DOHH2 (cell line): ENCODE results near the gene NBDY.

Experiments
- EZH2phosphoT487 ChIP-seq: fragments of 200-600 bp; sonication (generic); IDR thresholded peaks from 2 replicates; pipeline ENCODE4 v1.6.1; 2017; ENCODE audit warnings: borderline replicate concordance, mild to moderate bottlenecking, antibody characterized with exemption, low read length, moderate library complexity, mixed read lengths
- TF ChIP-seq, protein P1 (sequence below): fragments of 200-600 bp; sonication (generic); IDR thresholded peaks from one replicate; pipeline ENCODE4 v1.5.1; 2014; ENCODE audit warnings: antibody characterized with exemption, mild to moderate bottlenecking, low read depth, low read length; ENCODE audit not compliant: poor library complexity, severe bottlenecking

DNA sequence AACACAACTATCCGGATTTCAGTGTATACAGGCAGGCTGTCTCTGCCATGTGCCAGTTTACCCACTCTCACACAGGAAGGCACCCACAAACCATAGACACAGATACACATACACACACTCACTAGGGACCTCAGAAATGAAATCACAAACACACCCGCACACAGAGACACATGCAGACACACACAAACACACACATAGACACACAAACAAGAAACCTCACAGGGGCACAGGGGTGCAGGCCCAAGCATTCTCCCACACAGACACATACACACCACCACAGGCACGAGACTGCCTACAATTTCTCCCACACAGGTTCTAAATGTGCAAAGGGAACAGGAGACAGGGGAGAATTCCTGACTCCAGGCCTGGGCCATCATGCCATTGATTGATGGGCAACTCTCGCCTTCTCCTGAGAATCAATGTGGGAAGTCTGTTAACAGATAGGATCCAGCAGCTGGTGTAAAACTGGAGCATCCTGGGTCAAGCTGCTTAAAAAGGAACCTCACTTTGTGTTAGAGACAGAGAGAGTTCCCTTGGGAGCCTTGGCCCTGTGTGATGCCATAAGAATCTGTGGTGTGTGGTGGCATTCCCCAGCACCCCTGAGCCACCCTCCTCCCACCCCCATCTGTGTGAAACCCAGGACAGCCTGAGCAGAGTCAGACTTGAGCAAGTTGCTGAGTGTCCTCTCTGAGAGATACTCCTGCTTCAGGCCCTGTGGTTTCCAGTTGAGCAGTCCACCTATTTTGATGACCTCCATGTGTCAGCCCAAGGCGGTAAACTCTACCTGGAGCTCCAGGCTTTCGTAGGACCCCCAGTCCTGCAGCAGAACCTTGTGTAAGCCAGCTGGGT, 33.9 kb downstream of the NBDY start:
- TF ChIP-seq, protein P1, sequence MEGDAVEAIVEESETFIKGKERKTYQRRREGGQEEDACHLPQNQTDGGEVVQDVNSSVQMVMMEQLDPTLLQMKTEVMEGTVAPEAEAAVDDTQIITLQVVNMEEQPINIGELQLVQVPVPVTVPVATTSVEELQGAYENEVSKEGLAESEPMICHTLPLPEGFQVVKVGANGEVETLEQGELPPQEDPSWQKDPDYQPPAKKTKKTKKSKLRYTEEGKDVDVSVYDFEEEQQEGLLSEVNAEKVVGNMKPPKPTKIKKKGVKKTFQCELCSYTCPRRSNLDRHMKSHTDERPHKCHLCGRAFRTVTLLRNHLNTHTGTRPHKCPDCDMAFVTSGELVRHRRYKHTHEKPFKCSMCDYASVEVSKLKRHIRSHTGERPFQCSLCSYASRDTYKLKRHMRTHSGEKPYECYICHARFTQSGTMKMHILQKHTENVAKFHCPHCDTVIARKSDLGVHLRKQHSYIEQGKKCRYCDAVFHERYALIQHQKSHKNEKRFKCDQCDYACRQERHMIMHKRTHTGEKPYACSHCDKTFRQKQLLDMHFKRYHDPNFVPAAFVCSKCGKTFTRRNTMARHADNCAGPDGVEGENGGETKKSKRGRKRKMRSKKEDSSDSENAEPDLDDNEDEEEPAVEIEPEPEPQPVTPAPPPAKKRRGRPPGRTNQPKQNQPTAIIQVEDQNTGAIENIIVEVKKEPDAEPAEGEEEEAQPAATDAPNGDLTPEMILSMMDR: no peak
- no peak for TF ChIP-seq EZH2phosphoT487
